Spleen (tissue), 11 donors: ENCODE data around the gene ERC2. TPM values are rescaled to one million over a fixed set of nuclear protein-coding genes. Genes with fewer than 3 reads are reported as not detected.

Experiments
- DNase-seq: peaks from one replicate; pipeline ENCODE4 v3.0.0-alpha.2; 2020
- H3K27ac ChIP-seq, 8 donors: fragments of 200-600 bp; sonication (generic) in 7 of 8; 1 replicate in 4 of 8; 2 replicates in 4 of 8; pipeline versions ENCODE4 v1.5.0 to v1.8.0; 2016 to 2021; ENCODE audit warnings: inconsistent platforms in 4 of 8, mild to moderate bottlenecking in 4 of 8, moderate library complexity in 1 of 8
- H3K27me3 ChIP-seq, 7 donors: fragments of 200-600 bp; sonication (generic) in 6 of 7; replicated peaks in 1 of 7; 1 replicate in 4 of 7; 2 replicates in 3 of 7; pipeline versions ENCODE4 v1.5.0 to v1.8.0; 2016 to 2021; ENCODE audit warnings: inconsistent platforms in 3 of 7, mild to moderate bottlenecking in 1 of 7
- H3K36me3 ChIP-seq, 6 donors: fragments of 200-600 bp; sonication (generic) in 5 of 6; 1 replicate in 4 of 6; 2 replicates in 2 of 6; pipeline versions ENCODE4 v1.5.0 to v1.8.0; 2016 to 2021; ENCODE audit warnings: inconsistent platforms in 2 of 6
- H3K4me1 ChIP-seq, 6 donors: fragments of 200-600 bp; sonication (generic) in 5 of 6; 1 replicate in 3 of 6; 2 replicates in 3 of 6; pipeline versions ENCODE4 v1.5.0 to v1.8.0; 2016 to 2021; ENCODE audit warnings: inconsistent platforms in 3 of 6
- H3K4me3 ChIP-seq, 8 donors: fragments of 200-600 bp; sonication (generic) in 7 of 8; 1 replicate in 4 of 8; 2 replicates in 4 of 8; pipeline versions ENCODE4 v1.5.0 to v1.8.0; 2016 to 2021; ENCODE audit warnings: inconsistent platforms in 4 of 8, mild to moderate bottlenecking in 4 of 8, moderate library complexity in 2 of 8
- H3K9me3 ChIP-seq, 8 donors: fragments of 200-600 bp; sonication (generic) in 7 of 8; 1 replicate in 4 of 8; 2 replicates in 4 of 8; pipeline versions ENCODE4 v1.5.0 to v1.8.0; 2016 to 2021; ENCODE audit warnings: inconsistent platforms in 4 of 8
- CTCF ChIP-seq, 11 experiments: fragments of 200-600 bp in 7 of 11; fragments of 450-650 bp in 4 of 11; sonication (generic) in 4 of 11; IDR thresholded peaks in 8 of 11; conservative IDR thresholded peaks in 3 of 11; 1 replicate in 7 of 11; 2 replicates in 4 of 11; pipeline versions ENCODE4 v1.4.0 to v1.8.0; 2016 to 2021; ENCODE audit warnings: antibody characterized with exemption in 11 of 11, inconsistent platforms in 4 of 11, mild to moderate bottlenecking in 1 of 11
- POLR2A ChIP-seq, 3 donors: fragments of 450-650 bp; IDR thresholded peaks; one replicate each; pipeline ENCODE4 v1.5.1; 2017; ENCODE audit warnings: antibody characterized with exemption in 3 of 3, mild to moderate bottlenecking in 1 of 3
- POLR2AphosphoS5 ChIP-seq, 3 donors: sonication (generic); formaldehyde crosslinking; IDR thresholded peaks; one replicate each; pipeline ENCODE4 v1.5.1; 2017; ENCODE audit warnings: antibody characterized with exemption in 3 of 3
- WGBS, 5 donors: extraction: QIAGEN DNeasy Blood & Tissue Kit in 3 of 5; methylation state at CpG; one replicate each; pipeline versions ENCODE4 v1.1.5 to v1.1.7; 2013 to 2018; 5-methylcytosine and 5-hydroxymethylcytosine counted together
- intact Hi-C: fragments of 100-400 bp; cut with DNase I; formaldehyde crosslinking; loops from one replicate; pipeline ENCODE4 v1.15.0; 2023; ENCODE audit warnings: low total_unique reads
- polyA plus RNA-seq, 3 donors: library from polyadenylated mRNA; stranded (reverse); fragments of 200-250 nt; gene quantifications; one replicate each; pipeline ENCODE4 v1.2.1, GENCODE V29; 2013
- total RNA-seq, 7 donors: library from RNA; depleted of rRNA in 3 of 7; stranded (reverse); fragments of >200 nt in 3 of 7; fragmentation: NEBNext Ultra II Directional in 4 of 7; extraction: Animal tissue kit (Norgen Biotek cat#: 25700) in 4 of 7; gene quantifications; one replicate each; pipeline versions ENCODE4 v1.1.0 to v1.2.1, GENCODE V29; 2016 to 2021
- donor health status: healthy with polysubstance abuse.
- donor health status: DM: no; HTN: no; CAD: no; lungs with moderate emphysema.
- donor health status: DM: no; HTN: no; CAD: no.
- donor health status: Bipolar disorder and iron deficiency.
- donor health status: healthy.
- donor health status: DM: no; HTN: no; CAD: no.
- donor health status: DM: yes; HTN: yes; CAD: no.

The ERC2 gene
- total and polyA plus RNA-seq, 10 donors, result 0.04 to 4.9 (median 0.39) TPM

- DNase-seq, result no peak
- Histone ChIP-seq H3K27ac (peak overlapping the region in 7 of 8 donors; percentile 55 to 75 (median 64)), H3K9me3 (peaks cover 0 to 4% (median 0%) of the 10 kb centered on the region in 8 donors), H3K36me3 (no peaks in the 10 kb centered on the region), H3K4me1 (peaks cover 0 to 5% (median 2%) of the 10 kb centered on the region in 6 donors), H3K4me3 (no peak overlapping the region), H3K27me3 (no peaks in the 10 kb centered on the region)
- no peak for TF ChIP-seq POLR2A (IDR thresholded peaks at IDR 0.05)
- TF ChIP-seq CTCF (IDR thresholded peaks at IDR 0.05 in 8 of 11, conservative IDR thresholded peaks at IDR 0.05 in 3 of 11), result no peak
- TF ChIP-seq POLR2AphosphoS5 (IDR thresholded peaks at IDR 0.05), result peak in 1 of 3 donors; percentile 79
- intact Hi-C loops, result no loop called here
- 43 to 65% (median 62%) methylated on average over 4 of the region's 4 CpGs for WGBS, 5 donors
These were observed 687.4 kb downstream of the ERC2 start for GRCh38 chr3:55780913-55781312.

GRCh38 chr3:55779543-55779942, 688.7 kb downstream of the ERC2 start:
- WGBS, 5 donors, result 78 to 93% (median 83%) methylated on average over 5 of the region's 5 CpGs
- Histone ChIP-seq H3K27ac (no peak overlapping the region), H3K36me3 (no peaks in the 10 kb centered on the region), H3K4me3 (no peak overlapping the region), H3K27me3 (no peaks in the 10 kb centered on the region), H3K9me3 (peaks cover 0 to 4% (median 0%) of the 10 kb centered on the region in 8 donors), H3K4me1 (peaks cover 0 to 5% (median 2%) of the 10 kb centered on the region in 6 donors)
- no peak for DNase-seq
- intact Hi-C loops, result no loop called here
- TF ChIP-seq POLR2AphosphoS5 (IDR thresholded peaks at IDR 0.05), result no peak

- no peak for TF ChIP-seq CTCF (IDR thresholded peaks at IDR 0.05 in 8 of 11, conservative IDR thresholded peaks at IDR 0.05 in 3 of 11)
- no peak for TF ChIP-seq POLR2AphosphoS5 (IDR thresholded peaks at IDR 0.05)
- TF ChIP-seq POLR2A (IDR thresholded peaks at IDR 0.05), result no peak
These were observed 692.7 kb downstream of the ERC2 start for GRCh38 chr3:55775366-55776154.

GRCh38 chr3:55774856-55775255, 693.4 kb downstream of the ERC2 start:
- H3K27ac ChIP-seq, result no peak overlapping the region
- no peak for DNase-seq
- H3K4me3 ChIP-seq, result no peak overlapping the region
- no peaks in the 10 kb centered on the region for H3K36me3 ChIP-seq
- WGBS, 5 donors, result 63 to 80% (median 68%) methylated on average over 2 of the region's 2 CpGs
- TF ChIP-seq CTCF (IDR thresholded peaks at IDR 0.05 in 8 of 11, conservative IDR thresholded peaks at IDR 0.05 in 3 of 11) (no peak), POLR2A (IDR thresholded peaks at IDR 0.05) (no peak), POLR2AphosphoS5 (IDR thresholded peaks at IDR 0.05) (no peak)
- H3K27me3 ChIP-seq, result no peaks in the 10 kb centered on the region
- H3K9me3 ChIP-seq, result peaks cover 0 to 4% (median 0%) of the 10 kb centered on the region in 8 donors
- intact Hi-C loops, result no loop called here
- H3K4me1 ChIP-seq, result peaks cover 0 to 4% (median 0%) of the 10 kb centered on the region in 6 donors

More at GRCh38 chr3:55775366-55776154, 692.7 kb downstream of the ERC2 start:
- 87 to 97% (median 93%) methylated on average over 6 of the region's 6 CpGs for WGBS, 5 donors
- peaks cover 0 to 3% (median 0%) of the 10 kb centered on the region in 6 donors for H3K4me1 ChIP-seq
- intact Hi-C loops, result no loop called here
- H3K27me3 ChIP-seq, result no peaks in the 10 kb centered on the region
- H3K4me3 ChIP-seq, result no peak overlapping the region
- H3K9me3 ChIP-seq, result peaks cover 0 to 4% (median 0%) of the 10 kb centered on the region in 8 donors
- no peaks in the 10 kb centered on the region for H3K36me3 ChIP-seq
- DNase-seq, result no peak
- H3K27ac ChIP-seq, result no peak overlapping the region
